Neuronal stem cell (in vitro differentiated cells): ENCODE measurements around the gene KATNB1.

Experiments
- DNase-seq: peaks from one replicate; pipeline ENCODE4 v3.0.0-alpha.2; 2013; ENCODE audit warnings: low spot score
- H2AFZ ChIP-seq: one replicate; pipeline ENCODE4 v1.6.1; 2013; ENCODE audit warnings: mild to moderate bottlenecking, low read length, inconsistent platforms
- H2AK5ac ChIP-seq: 2 replicates; pipeline ENCODE4 v1.6.1; 2013; ENCODE audit warnings: low read depth, mild to moderate bottlenecking, inconsistent platforms, low read length, moderate library complexity, mixed read lengths
- H2BK120ac ChIP-seq: 2 replicates; pipeline ENCODE4 v1.6.1; 2013; ENCODE audit warnings: low read depth, mild to moderate bottlenecking, inconsistent platforms, low read length, moderate library complexity, mixed read lengths
- H2BK12ac ChIP-seq: one replicate; pipeline ENCODE4 v1.6.1; 2013; ENCODE audit warnings: low read length, inconsistent platforms
- H2BK15ac ChIP-seq: 2 replicates; pipeline ENCODE4 v1.6.1; 2013; ENCODE audit warnings: mild to moderate bottlenecking, low read length, inconsistent platforms, mixed read lengths
- H2BK5ac ChIP-seq: one replicate; pipeline ENCODE4 v1.6.1; 2013; ENCODE audit warnings: inconsistent platforms, mild to moderate bottlenecking, low read length, moderate library complexity
- H3K14ac ChIP-seq: one replicate; pipeline ENCODE4 v1.6.1; 2013; ENCODE audit warnings: low read length, inconsistent platforms
- H3K18ac ChIP-seq: 2 replicates; pipeline ENCODE4 v1.6.1; 2013; ENCODE audit warnings: low read length, inconsistent platforms
- H3K23ac ChIP-seq: 2 replicates; pipeline ENCODE4 v1.6.1; 2013; ENCODE audit warnings: low read depth, mild to moderate bottlenecking, mixed read lengths, low read length, inconsistent platforms; ENCODE audit not compliant: poor library complexity
- H3K27ac ChIP-seq: replicated peaks from 3 replicates; pipeline ENCODE4 v1.5.1; 2013; ENCODE audit warnings: low read length, inconsistent platforms
- H3K27me3 ChIP-seq, 3 experiments: 2 replicates each; pipeline ENCODE4 v1.6.1; 2013; ENCODE audit warnings: low read length in 3 of 3, mild to moderate bottlenecking in 2 of 3, inconsistent platforms in 1 of 3, low read depth in 1 of 3, mixed read lengths in 1 of 3, moderate library complexity in 1 of 3; ENCODE audit not compliant: control insufficient read depth in 3 of 3, insufficient read depth in 3 of 3
- H3K36me3 ChIP-seq, 2 donors: replicated peaks in 1 of 2; 2 replicates each; pipeline ENCODE4 v1.6.1; 2013; ENCODE audit warnings: low read length in 2 of 2; ENCODE audit not compliant: control insufficient read depth in 2 of 2, insufficient read depth in 2 of 2
- H3K4ac ChIP-seq: 2 replicates; pipeline ENCODE4 v1.6.1; 2013; ENCODE audit warnings: inconsistent platforms, mild to moderate bottlenecking, low read length, moderate library complexity
- H3K4me1 ChIP-seq, 2 donors: 1 replicate in 1 of 2; 2 replicates in 1 of 2; pipeline ENCODE4 v1.6.1; 2013; ENCODE audit warnings: low read length in 2 of 2, low read depth in 1 of 2; ENCODE audit not compliant: control insufficient read depth in 2 of 2, insufficient read depth in 1 of 2
- H3K4me2 ChIP-seq: one replicate; pipeline ENCODE4 v1.6.1; 2013; ENCODE audit warnings: mild to moderate bottlenecking, low read length, inconsistent platforms; ENCODE audit not compliant: insufficient read depth, poor library complexity, severe bottlenecking
- H3K4me3 ChIP-seq, 2 donors: 2 replicates each; pipeline ENCODE4 v1.5.1; 2013; ENCODE audit warnings: low read length in 2 of 2, mild to moderate bottlenecking in 2 of 2, inconsistent platforms in 1 of 2, moderate library complexity in 1 of 2
- H3K79me1 ChIP-seq: one replicate; pipeline ENCODE4 v1.6.1; 2013; ENCODE audit warnings: low read depth, mild to moderate bottlenecking, inconsistent platforms, low read length, moderate library complexity
- H3K9ac ChIP-seq: one replicate; pipeline ENCODE4 v1.6.1; 2013; ENCODE audit warnings: mild to moderate bottlenecking, low read depth, low read length, inconsistent platforms; ENCODE audit not compliant: poor library complexity
- H3K9me3 ChIP-seq, 2 donors: replicated peaks in 1 of 2; 2 replicates each; pipeline versions ENCODE3 to v1.6.1; 2013; ENCODE audit warnings: low read length in 2 of 2, mild to moderate bottlenecking in 2 of 2, inconsistent platforms in 1 of 2, low read depth in 1 of 2, mixed read lengths in 1 of 2, moderate library complexity in 1 of 2; ENCODE audit not compliant: control insufficient read depth in 2 of 2, insufficient read depth in 1 of 2
- H4K8ac ChIP-seq: one replicate; pipeline ENCODE4 v1.6.1; 2013; ENCODE audit warnings: low read depth, mild to moderate bottlenecking, inconsistent platforms, low read length, moderate library complexity
- H4K91ac ChIP-seq: one replicate; pipeline ENCODE4 v1.6.1; 2013; ENCODE audit warnings: low read length, low read depth, mild to moderate bottlenecking, inconsistent platforms; ENCODE audit not compliant: poor library complexity
- WGBS, 2 donors: extraction: QIAGEN DNeasy Blood & Tissue Kit; methylation state at CpG; one replicate each; pipeline ENCODE4 v1.1.7; 2013; ENCODE audit warnings: missing lambda C conversion rate in 2 of 2, mixed read lengths in 1 of 2; ENCODE audit not compliant: insufficient read length in 2 of 2, insufficient replicate concordance in 1 of 2; ENCODE audit errors: extremely low coverage in 2 of 2; 5-methylcytosine and 5-hydroxymethylcytosine counted together

The KATNB1 gene

DNA sequence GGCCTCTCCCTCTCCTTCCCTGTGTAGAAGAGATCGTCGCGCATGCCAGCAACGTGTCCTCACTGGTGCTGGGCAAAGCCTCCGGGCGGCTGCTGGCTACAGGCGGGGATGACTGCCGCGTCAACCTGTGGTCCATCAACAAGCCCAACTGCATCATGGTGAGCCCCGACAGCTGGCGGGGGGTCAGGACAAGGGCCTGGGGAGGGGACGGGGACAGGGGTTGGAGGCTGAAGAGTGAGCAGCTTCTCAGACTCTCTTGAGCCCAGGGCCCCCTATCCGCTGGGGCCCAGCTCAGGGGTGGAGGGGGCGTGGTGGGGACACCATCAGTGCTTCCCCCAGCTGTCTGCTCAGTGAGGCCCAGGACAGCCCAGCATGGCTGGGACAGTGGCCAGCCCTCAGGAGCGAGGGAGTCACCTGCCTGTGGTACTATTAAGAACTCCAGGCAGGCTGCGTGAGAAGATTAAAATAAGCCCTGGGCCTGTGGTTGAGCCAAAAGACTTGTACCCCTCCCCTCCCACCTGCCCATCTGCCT lies 6.2 kb downstream of the KATNB1 start:
- no peak for DNase-seq
- Histone ChIP-seq H3K4ac (no peak overlapping the region), H2BK5ac (no peak overlapping the region), H2BK12ac (no peak overlapping the region), H2BK120ac (no peak overlapping the region), H3K79me1 (no peaks in the 10 kb centered on the region), H3K9ac (no peak overlapping the region), H2AFZ (no peak overlapping the region), H3K36me3 (peaks cover 11 to 59% of the 10 kb centered on the region in 2 donors), H3K4me3 (no peak overlapping the region), H4K91ac (no peak overlapping the region), H3K27me3 (no peaks in the 10 kb centered on the region), H3K23ac (no peak overlapping the region), H3K4me1 (peaks cover 2 to 7% of the 10 kb centered on the region in 2 donors), H2AK5ac (no peak overlapping the region), H3K9me3 (no peaks in the 10 kb centered on the region), H2BK15ac (no peak overlapping the region), H3K18ac (no peak overlapping the region), H3K14ac (no peak overlapping the region), H3K4me2 (no peak overlapping the region), H3K27ac (no peak overlapping the region), H4K8ac (no peak overlapping the region)
- WGBS, 2 donors, result no CpG with 5 or more reads among the region's 16 CpGs

DNA sequence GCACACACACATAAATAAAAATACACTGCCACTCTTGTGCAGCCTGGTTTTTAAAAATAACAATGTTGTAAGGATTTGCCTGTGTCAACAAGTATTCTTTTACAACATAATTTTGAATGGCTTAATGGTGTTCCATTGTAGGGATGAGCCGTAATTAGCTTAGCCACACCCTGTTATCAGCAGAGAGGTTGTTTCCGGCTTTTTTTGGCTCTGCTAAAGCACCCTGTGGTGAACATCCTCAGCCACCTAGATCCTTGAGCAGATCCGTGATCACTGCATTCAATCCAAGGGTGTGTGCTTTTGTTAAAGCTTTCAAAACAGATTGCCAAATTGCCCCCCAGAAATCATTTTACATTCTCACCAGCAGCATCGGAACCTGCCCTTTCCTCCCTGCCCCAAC lies 7.0 kb downstream of the KATNB1 start:
- H2BK120ac ChIP-seq, result no peak overlapping the region
- H3K9ac ChIP-seq, result no peak overlapping the region
- H2AK5ac ChIP-seq, result no peak overlapping the region
- H3K18ac ChIP-seq, result no peak overlapping the region
- H4K91ac ChIP-seq, result no peak overlapping the region
- H3K23ac ChIP-seq, result no peak overlapping the region
- H2BK5ac ChIP-seq, result no peak overlapping the region
- no peak overlapping the region for H3K27ac ChIP-seq
- no peaks in the 10 kb centered on the region for H3K79me1 ChIP-seq
- peaks cover 11 to 58% of the 10 kb centered on the region in 2 donors for H3K36me3 ChIP-seq
- no peak overlapping the region for H2AFZ ChIP-seq
- H4K8ac ChIP-seq, result no peak overlapping the region
- H2BK12ac ChIP-seq, result no peak overlapping the region
- H2BK15ac ChIP-seq, result no peak overlapping the region
- no peak for DNase-seq
- no peaks in the 10 kb centered on the region for H3K27me3 ChIP-seq
- WGBS, 2 donors, result no CpG with 5 or more reads among the region's 4 CpGs
- no peak overlapping the region for H3K4me3 ChIP-seq
- H3K4ac ChIP-seq, result no peak overlapping the region
- H3K4me2 ChIP-seq, result no peak overlapping the region
- H3K4me1 ChIP-seq, result peaks cover 0 to 5% of the 10 kb centered on the region in 2 donors
- no peaks in the 10 kb centered on the region for H3K9me3 ChIP-seq
- no peak overlapping the region for H3K14ac ChIP-seq

DNA sequence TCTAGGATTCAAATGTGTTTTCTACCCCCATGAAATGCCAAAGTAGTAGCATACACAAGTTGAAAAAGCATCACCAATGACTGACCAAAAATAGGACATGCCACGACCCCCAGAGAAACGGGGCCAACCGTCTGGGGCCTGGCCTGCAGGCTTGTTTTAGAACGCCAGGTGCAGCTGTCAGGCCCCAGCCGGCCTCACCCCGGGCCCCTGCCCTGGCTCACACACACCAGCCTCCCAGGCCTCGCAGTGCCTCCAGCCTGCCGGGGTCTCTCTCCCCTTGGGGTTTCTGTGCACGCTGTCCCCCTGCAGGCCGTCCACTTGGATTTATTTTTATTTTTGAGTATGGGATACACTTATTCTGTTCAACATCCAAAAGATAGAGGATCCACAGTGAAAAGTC lies 7.9 kb downstream of the KATNB1 start:
- Histone ChIP-seq H3K4me1 (peaks cover 0 to 6% of the 10 kb centered on the region in 2 donors), H3K9me3 (no peaks in the 10 kb centered on the region), H3K4me2 (no peak overlapping the region), H3K27ac (no peak overlapping the region), H3K4me3 (no peak overlapping the region), H3K79me1 (no peaks in the 10 kb centered on the region), H3K4ac (no peak overlapping the region), H2BK120ac (no peak overlapping the region), H2BK15ac (no peak overlapping the region), H3K36me3 (peaks cover 11 to 53% of the 10 kb centered on the region in 2 donors), H2BK12ac (no peak overlapping the region), H2BK5ac (no peak overlapping the region), H4K91ac (no peak overlapping the region), H3K27me3 (no peaks in the 10 kb centered on the region), H2AFZ (no peak overlapping the region), H3K18ac (no peak overlapping the region), H3K23ac (no peak overlapping the region), H3K14ac (peak overlapping the region; percentile 40), H3K9ac (no peak overlapping the region), H4K8ac (no peak overlapping the region), H2AK5ac (no peak overlapping the region)
- no peak for DNase-seq
- no CpG with 5 or more reads among the region's 10 CpGs for WGBS, 2 donors

DNA sequence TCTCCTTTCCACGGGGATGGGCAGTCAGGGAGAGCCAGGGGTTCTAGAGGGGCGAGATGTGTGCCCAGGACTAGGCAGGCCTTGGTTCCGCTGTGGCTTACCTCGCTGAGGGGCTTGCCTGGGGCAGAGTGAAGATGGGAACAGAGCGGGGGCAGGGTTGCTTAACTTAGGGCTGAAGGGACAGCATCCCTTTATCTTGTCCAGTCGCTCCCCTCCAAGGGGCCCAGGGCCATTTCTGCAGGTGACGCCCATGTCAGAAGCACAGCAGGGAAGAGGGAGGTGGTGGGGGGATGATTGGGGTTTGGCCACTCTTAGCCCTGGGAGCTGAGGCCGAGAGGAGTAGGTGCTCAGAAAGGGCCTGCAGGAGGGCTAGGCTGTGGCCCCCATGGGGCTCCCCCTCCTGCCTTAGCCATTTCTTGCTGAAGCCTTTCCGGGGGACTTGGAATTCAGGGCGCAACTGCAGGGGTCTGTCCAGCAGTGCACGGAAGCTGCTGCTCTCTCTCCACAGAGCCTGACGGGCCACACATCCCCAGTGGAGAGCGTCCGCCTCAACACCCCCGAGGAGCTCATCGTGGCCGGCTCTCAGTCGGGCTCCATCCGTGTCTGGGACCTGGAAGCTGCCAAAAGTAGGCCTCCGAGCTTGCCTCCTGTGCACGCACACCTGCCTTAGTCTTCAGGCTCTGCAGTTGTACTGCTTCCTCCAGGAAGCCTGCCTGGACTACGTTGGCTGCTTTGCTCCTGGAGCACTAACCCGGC lies 8.5 kb downstream of the KATNB1 start:
- H2AK5ac ChIP-seq, result no peak overlapping the region
- no peak for DNase-seq
- no peaks in the 10 kb centered on the region for H3K79me1 ChIP-seq
- H2BK5ac ChIP-seq, result no peak overlapping the region
- peak overlapping the region; percentile 66 for H3K23ac ChIP-seq
- no peak overlapping the region for H3K4me3 ChIP-seq
- no CpG with 5 or more reads among the region's 23 CpGs for WGBS, 2 donors
- no peak overlapping the region for H3K18ac ChIP-seq
- H3K27ac ChIP-seq, result no peak overlapping the region
- peak overlapping the region; percentile 24 for H3K9ac ChIP-seq
- H2AFZ ChIP-seq, result no peak overlapping the region
- peak overlapping the region; percentile 30 for H2BK12ac ChIP-seq
- H4K91ac ChIP-seq, result no peak overlapping the region
- H3K27me3 ChIP-seq, result no peaks in the 10 kb centered on the region
- H3K4me2 ChIP-seq, result no peak overlapping the region
- H3K4me1 ChIP-seq, result peaks cover 0 to 6% of the 10 kb centered on the region in 2 donors
- H2BK15ac ChIP-seq, result no peak overlapping the region
- H4K8ac ChIP-seq, result no peak overlapping the region
- H3K36me3 ChIP-seq, result peaks cover 10 to 55% of the 10 kb centered on the region in 2 donors
- peak overlapping the region; percentile 40 for H3K14ac ChIP-seq
- H2BK120ac ChIP-seq, result no peak overlapping the region
- no peaks in the 10 kb centered on the region for H3K9me3 ChIP-seq
- H3K4ac ChIP-seq, result no peak overlapping the region
